ENCODE measurements around the gene MAMLD1. TPM values are rescaled to one million over a fixed set of nuclear protein-coding genes. Genes with fewer than 3 reads are reported as not detected.

MAMLD1 gene
- 1 to 10 TPM in 1 of 4 donors, under 1 TPM in 2, not detected in 1; 0.20 to 1.2 (median 0.95) TPM for total RNA-seq

- no peaks in the 10 kb centered on the region for H3K36me3 ChIP-seq
- peaks cover 34% of the 10 kb centered on the region for H3K27me3 ChIP-seq
- H3K9me3 ChIP-seq = no peaks in the 10 kb centered on the region
- peak within 1 kb of the TSS; percentile 20 to 68 (median 43) for H3K4me3 ChIP-seq
- peaks cover 0 to 28% (median 9%) of the 10 kb centered on the region in 4 donors for H3K4me1 ChIP-seq
- WGBS, 2 donors (ENCODE audit: low coverage in 1 of 2) = 55% methylated on average over 80 of the region's 88 CpGs; no CpG with 5 or more reads in 1 of the 2 donors
- intact Hi-C loops (cut with DNase I; ENCODE audit: low total_unique reads) = no loop called here
- DNase-seq = peak; percentile 67
- in situ Hi-C loops (cut with MboI; ENCODE audit: low pct_ligation_motif_present in 1 of 4, low pct_unique_long_range_greater_than_20kb in 1 of 4, low sequenced_read_pairs in 3 of 4) = loop anchor here in 2 of 4 donors (25.0 kb wide), 1 partner anchor 401 kb away; no protein-coding TSS in a partner anchor
- peak within 1 kb of the TSS; percentile 79 to 88 (median 85) for H3K27ac ChIP-seq
- TF ChIP-seq POLR2AphosphoS5 (IDR thresholded peaks at IDR 0.05) (peak; percentile 46 to 58 (median 49)), CTCF (IDR thresholded peaks at IDR 0.05) (no peak), POLR2A (IDR thresholded peaks at IDR 0.05) (peak; percentile 24), EP300 (IDR thresholded peaks at IDR 0.05; ENCODE audit: low read depth) (no peak)
Measured at GRCh38 chrX:150362599-150363481, at the start of gene MAMLD1. MAMLD1 (plus strand) TSS chrX:150363317; CDS start chrX:150445517, 82,200 bp downstream.

- H3K9me3 ChIP-seq = no peaks in the 10 kb centered on the region
- intact Hi-C loops (cut with DNase I; ENCODE audit: low total_unique reads) (no loop called here), in situ Hi-C loops (cut with MboI; ENCODE audit: low pct_ligation_motif_present in 1 of 4, low pct_unique_long_range_greater_than_20kb in 1 of 4, low sequenced_read_pairs in 3 of 4) (loop anchor here in 1 of 4 donors (25.0 kb wide), 1 partner anchor 101 kb away; no protein-coding TSS in a partner anchor)
- DNase-seq = no peak
- no peaks in the 10 kb centered on the region for H3K27me3 ChIP-seq
- no peak overlapping the region for H3K4me3 ChIP-seq
- H3K36me3 ChIP-seq = no peaks in the 10 kb centered on the region
- H3K27ac ChIP-seq = no peak overlapping the region
- 78% methylated on average over 5 of the region's 5 CpGs; no CpG with 5 or more reads in 1 of the 2 donors for WGBS, 2 donors (ENCODE audit: low coverage in 1 of 2)
- TF ChIP-seq POLR2A (IDR thresholded peaks at IDR 0.05) (no peak), POLR2AphosphoS5 (IDR thresholded peaks at IDR 0.05) (no peak), EP300 (IDR thresholded peaks at IDR 0.05; ENCODE audit: low read depth) (no peak), CTCF (IDR thresholded peaks at IDR 0.05) (no peak)
- no peaks in the 10 kb centered on the region for H3K4me1 ChIP-seq
Measured at GRCh38 chrX:150313514-150313913, 49.6 kb upstream of the MAMLD1 start.

- intact Hi-C loops (cut with DNase I; ENCODE audit: low total_unique reads) (no loop called here), in situ Hi-C loops (cut with MboI; ENCODE audit: low pct_ligation_motif_present in 1 of 4, low pct_unique_long_range_greater_than_20kb in 1 of 4, low sequenced_read_pairs in 3 of 4) (loop anchor here in 1 of 4 donors (25.0 kb wide), 1 partner anchor 102 kb away; no protein-coding TSS in a partner anchor)
- Histone ChIP-seq H3K9me3 (no peaks in the 10 kb centered on the region), H3K4me3 (no peak overlapping the region), H3K27ac (no peak overlapping the region), H3K4me1 (no peaks in the 10 kb centered on the region), H3K36me3 (no peaks in the 10 kb centered on the region), H3K27me3 (no peaks in the 10 kb centered on the region)
- TF ChIP-seq POLR2A (IDR thresholded peaks at IDR 0.05) (no peak), POLR2AphosphoS5 (IDR thresholded peaks at IDR 0.05) (no peak), EP300 (IDR thresholded peaks at IDR 0.05; ENCODE audit: low read depth) (no peak), CTCF (IDR thresholded peaks at IDR 0.05) (no peak)
- 76% methylated on average over 3 of the region's 3 CpGs; no CpG with 5 or more reads in 1 of the 2 donors for WGBS, 2 donors (ENCODE audit: low coverage in 1 of 2)
- DNase-seq = no peak
Measured at GRCh38 chrX:150314186-150314585, 48.9 kb upstream of the MAMLD1 start.

- TF ChIP-seq POLR2A (IDR thresholded peaks at IDR 0.05) (no peak), EP300 (IDR thresholded peaks at IDR 0.05; ENCODE audit: low read depth) (no peak), CTCF (IDR thresholded peaks at IDR 0.05) (no peak), POLR2AphosphoS5 (IDR thresholded peaks at IDR 0.05) (no peak)
Measured at GRCh38 chrX:150316564-150316963, 46.6 kb upstream of the MAMLD1 start.

More at GRCh38 chrX:150316564-150316963, 46.6 kb upstream of the MAMLD1 start:
- Histone ChIP-seq H3K27me3 (no peaks in the 10 kb centered on the region), H3K4me1 (no peaks in the 10 kb centered on the region), H3K27ac (no peak overlapping the region), H3K4me3 (no peak overlapping the region), H3K9me3 (no peaks in the 10 kb centered on the region), H3K36me3 (no peaks in the 10 kb centered on the region)
- intact Hi-C loops (cut with DNase I; ENCODE audit: low total_unique reads) (no loop called here), in situ Hi-C loops (cut with MboI; ENCODE audit: low pct_ligation_motif_present in 1 of 4, low pct_unique_long_range_greater_than_20kb in 1 of 4, low sequenced_read_pairs in 3 of 4) (loop anchor here in 1 of 4 donors (25.0 kb wide), 1 partner anchor 104 kb away; no protein-coding TSS in a partner anchor)
- DNase-seq = no peak
- WGBS, 2 donors (ENCODE audit: low coverage in 1 of 2) = 56% methylated on average over 3 of the region's 3 CpGs; no CpG with 5 or more reads in 1 of the 2 donors

Measured in transverse colon (tissue), 4 donors.